BE2C (cell line): Measurements from ENCODE around the gene MAPK6.
"Not testable (repeated sequence)": the region's sequence is repeated elsewhere in the genome, so short reads cannot be mapped to it uniquely, and the experiment has no call there.

Experiments used
- DNase-seq: peaks from one replicate; pipeline ENCODE4 v3.0.0-alpha.2; 2020
- H3K27me3 ChIP-seq: fragments of 250-450 bp; sonication (Bioruptor Pico); 2 replicates; pipeline ENCODE4 v1.5.1; 2020; ENCODE audit warnings: mild to moderate bottlenecking
- H3K36me3 ChIP-seq: fragments of 250-450 bp; sonication (Bioruptor Pico); 2 replicates; pipeline ENCODE4 v1.5.1; 2020; ENCODE audit warnings: mild to moderate bottlenecking
- H3K4me1 ChIP-seq: fragments of 250-450 bp; sonication (Bioruptor Pico); 2 replicates; pipeline ENCODE4 v1.5.1; 2020
- H3K4me3 ChIP-seq: 2 replicates; pipeline ENCODE4 v1.5.1; 2011; ENCODE audit warnings: low read depth, low read length
- H3K9me3 ChIP-seq: fragments of 250-450 bp; sonication (Bioruptor Pico); 2 replicates; pipeline ENCODE4 v1.5.1; 2020
- TF ChIP-seq, protein P1 (sequence below): IDR thresholded peaks from 2 replicates; pipeline ENCODE4 v1.5.1; 2012; ENCODE audit warnings: mild to moderate bottlenecking, low read depth, low read length

The MAPK6 gene

DNA sequence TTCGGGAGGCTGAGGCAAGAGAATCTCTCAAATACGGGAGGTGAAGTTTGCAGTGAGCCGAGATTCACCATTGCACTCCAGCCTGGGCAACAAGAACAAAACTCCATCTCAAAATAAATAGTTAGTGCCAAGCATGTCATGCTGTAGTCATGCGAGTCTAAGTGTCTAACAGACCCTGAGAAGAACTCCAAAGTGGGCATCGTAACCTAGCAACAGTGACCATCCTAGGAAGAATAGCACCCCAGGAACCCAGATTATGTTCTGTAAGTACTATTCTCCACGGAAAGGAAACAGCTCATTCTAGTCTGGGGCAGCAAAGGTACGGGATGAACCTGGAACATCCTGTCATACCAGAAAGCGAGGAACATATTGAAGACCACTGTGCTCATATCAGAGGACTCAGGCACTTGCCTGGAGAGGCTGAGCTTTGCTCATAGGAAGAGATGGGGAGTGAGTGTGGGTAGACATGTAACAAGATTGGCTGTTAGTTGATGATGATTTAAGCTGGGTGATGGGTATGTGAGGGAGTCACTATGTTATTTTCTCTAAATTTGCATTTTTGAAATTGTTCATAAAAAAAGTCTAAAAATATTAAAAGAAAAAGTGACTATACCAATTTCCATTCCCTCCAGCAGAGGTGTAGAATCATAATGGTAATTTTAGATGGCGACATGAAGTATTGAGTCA is 61.8 kb downstream of the MAPK6 start:
- H3K27me3 ChIP-seq: no peaks in the 10 kb centered on the region
- no peak for DNase-seq
- no peaks in the 10 kb centered on the region for H3K9me3 ChIP-seq
- H3K4me1 ChIP-seq: no peaks in the 10 kb centered on the region
- TF ChIP-seq, protein P1, sequence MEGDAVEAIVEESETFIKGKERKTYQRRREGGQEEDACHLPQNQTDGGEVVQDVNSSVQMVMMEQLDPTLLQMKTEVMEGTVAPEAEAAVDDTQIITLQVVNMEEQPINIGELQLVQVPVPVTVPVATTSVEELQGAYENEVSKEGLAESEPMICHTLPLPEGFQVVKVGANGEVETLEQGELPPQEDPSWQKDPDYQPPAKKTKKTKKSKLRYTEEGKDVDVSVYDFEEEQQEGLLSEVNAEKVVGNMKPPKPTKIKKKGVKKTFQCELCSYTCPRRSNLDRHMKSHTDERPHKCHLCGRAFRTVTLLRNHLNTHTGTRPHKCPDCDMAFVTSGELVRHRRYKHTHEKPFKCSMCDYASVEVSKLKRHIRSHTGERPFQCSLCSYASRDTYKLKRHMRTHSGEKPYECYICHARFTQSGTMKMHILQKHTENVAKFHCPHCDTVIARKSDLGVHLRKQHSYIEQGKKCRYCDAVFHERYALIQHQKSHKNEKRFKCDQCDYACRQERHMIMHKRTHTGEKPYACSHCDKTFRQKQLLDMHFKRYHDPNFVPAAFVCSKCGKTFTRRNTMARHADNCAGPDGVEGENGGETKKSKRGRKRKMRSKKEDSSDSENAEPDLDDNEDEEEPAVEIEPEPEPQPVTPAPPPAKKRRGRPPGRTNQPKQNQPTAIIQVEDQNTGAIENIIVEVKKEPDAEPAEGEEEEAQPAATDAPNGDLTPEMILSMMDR: no peak
- no peaks in the 10 kb centered on the region for H3K36me3 ChIP-seq
- H3K4me3 ChIP-seq: no peak overlapping the region

GRCh38 chr15:52082197-52083036 is 63.4 kb downstream of the MAPK6 start:
- no peaks in the 10 kb centered on the region for H3K27me3 ChIP-seq
- TF ChIP-seq, protein P1: no peak
- H3K36me3 ChIP-seq: no peaks in the 10 kb centered on the region
- no peaks in the 10 kb centered on the region for H3K4me1 ChIP-seq
- no peak overlapping the region for H3K4me3 ChIP-seq
- no peak for DNase-seq
- no peaks in the 10 kb centered on the region; the same call in 1 of the 2 replicates for H3K9me3 ChIP-seq

- H3K4me3 ChIP-seq, DNase-seq, H3K27me3 ChIP-seq, H3K4me1 ChIP-seq, H3K36me3 ChIP-seq, H3K9me3 ChIP-seq: not testable (repeated sequence)
These were observed 64.0 kb downstream of the MAPK6 start for GRCh38 chr15:52083037-52083359.

DNA sequence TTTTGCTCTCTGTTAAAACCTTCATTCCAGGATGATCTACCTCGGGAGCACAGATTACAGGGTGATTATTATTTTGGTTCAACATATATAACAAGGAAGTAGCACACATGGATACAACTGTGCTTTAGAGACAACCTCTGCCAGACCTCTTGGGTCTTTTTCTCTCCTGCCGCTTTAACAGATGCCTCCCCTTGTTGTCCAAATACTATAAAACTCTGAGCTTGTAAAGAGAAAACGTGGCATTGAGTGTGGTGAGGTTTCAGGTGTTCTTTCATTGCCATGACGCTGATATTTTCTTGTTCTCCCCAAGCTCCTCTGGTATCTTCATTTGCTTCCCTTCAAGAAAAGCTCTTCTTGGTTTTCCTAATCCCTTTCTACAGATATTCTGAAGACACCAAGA is 64.6 kb downstream of the MAPK6 start:
- Histone ChIP-seq H3K27me3 (no peaks in the 10 kb centered on the region), H3K9me3 (no peaks in the 10 kb centered on the region; the same call in 1 of the 2 replicates), H3K36me3 (no peaks in the 10 kb centered on the region), H3K4me1 (no peaks in the 10 kb centered on the region), H3K4me3 (no peak overlapping the region)
- TF ChIP-seq, protein P1: no peak
- DNase-seq: no peak

DNA sequence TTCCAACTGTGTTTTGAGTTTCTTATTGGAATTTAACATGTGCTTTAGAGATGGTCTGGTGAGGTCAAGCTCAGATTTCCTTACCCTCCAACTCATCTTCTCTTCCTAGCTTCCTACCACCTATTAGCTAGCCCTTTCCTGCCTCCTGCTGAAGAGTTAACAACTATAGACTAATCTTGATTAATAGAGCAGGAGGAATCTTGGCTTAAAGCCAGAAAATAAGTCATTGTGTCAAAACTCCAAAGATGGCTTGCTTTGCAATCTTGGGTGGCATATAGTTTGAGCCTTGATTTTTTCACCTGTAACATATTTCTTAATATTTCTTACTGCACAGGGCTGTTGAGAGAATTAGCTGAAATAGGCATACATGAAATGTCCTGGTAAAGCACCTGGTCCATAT is 66.3 kb downstream of the MAPK6 start:
- Histone ChIP-seq H3K9me3 (no peaks in the 10 kb centered on the region; the same call in 1 of the 2 replicates), H3K4me3 (no peak overlapping the region), H3K27me3 (no peaks in the 10 kb centered on the region), H3K36me3 (no peaks in the 10 kb centered on the region), H3K4me1 (no peaks in the 10 kb centered on the region)
- no peak for DNase-seq
- TF ChIP-seq, protein P1: no peak

DNA sequence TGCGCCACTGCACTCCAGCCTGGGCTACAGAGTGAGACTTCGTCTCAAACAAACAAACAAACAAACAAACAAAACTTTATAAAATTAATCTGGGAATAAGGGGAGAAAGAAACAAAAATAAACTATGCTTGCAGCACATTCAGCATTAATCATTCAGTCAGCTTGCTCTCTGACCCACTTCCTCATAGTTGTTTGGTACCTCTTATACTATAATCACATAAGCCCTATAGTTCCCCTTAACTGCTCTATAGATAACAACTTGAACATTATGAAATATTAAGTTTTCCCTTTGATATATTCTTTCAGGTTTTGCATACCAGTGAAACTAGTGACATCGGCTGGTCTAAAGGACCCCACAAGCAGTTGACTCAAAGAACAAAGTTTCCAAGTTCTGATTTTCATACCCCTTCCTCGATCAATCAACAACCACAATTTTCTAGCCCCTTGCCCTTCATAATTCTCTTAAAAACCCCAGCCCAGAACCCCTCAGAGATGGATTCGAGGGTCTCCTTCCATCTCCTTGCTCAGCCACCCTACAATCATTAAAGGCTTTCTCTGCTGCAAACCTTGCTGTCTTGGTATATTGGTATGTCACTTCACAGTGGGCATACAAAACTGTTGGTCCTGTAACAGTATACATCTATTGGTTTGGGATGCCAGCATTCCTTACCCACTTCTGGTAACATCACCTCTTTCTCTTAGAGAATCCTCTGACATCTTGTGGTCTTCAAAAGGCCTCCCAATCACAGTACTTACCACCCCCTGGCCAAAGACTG is 67.2 kb downstream of the MAPK6 start:
- no peaks in the 10 kb centered on the region for H3K36me3 ChIP-seq
- no peaks in the 10 kb centered on the region for H3K4me1 ChIP-seq
- no peak overlapping the region for H3K4me3 ChIP-seq
- TF ChIP-seq, protein P1: no peak
- H3K9me3 ChIP-seq: no peaks in the 10 kb centered on the region; the same call in 1 of the 2 replicates
- H3K27me3 ChIP-seq: no peaks in the 10 kb centered on the region
- DNase-seq: no peak
